Fibroblast of lung (primary cell): Measurements from ENCODE around the gene CDH4. TPM values are rescaled to one million over a fixed set of nuclear protein-coding genes. Genes with fewer than 3 reads are reported as not detected.

Source experiments
- DNase-seq, 2 donors: peaks; one replicate each; pipeline versions ENCODE4 v3.0.0 to v3.0.0-alpha.2; 2010; ENCODE audit warnings: low read depth in 2 of 2
- H2AFZ ChIP-seq: 2 replicates; pipeline ENCODE4 v1.5.1; 2012; ENCODE audit warnings: low read length, control low read depth, inconsistent platforms
- H3K27ac ChIP-seq: 2 replicates; pipeline ENCODE4 v1.5.1; 2011; ENCODE audit warnings: low read length, control low read depth; ENCODE audit not compliant: insufficient read depth
- H3K27me3 ChIP-seq: 2 replicates; pipeline ENCODE4 v1.5.1; 2011; ENCODE audit warnings: mild to moderate bottlenecking, low read length; ENCODE audit not compliant: control insufficient read depth, insufficient read depth
- H3K36me3 ChIP-seq: 2 replicates; pipeline ENCODE4 v1.5.1; 2011; ENCODE audit warnings: low read length; ENCODE audit not compliant: control insufficient read depth, insufficient read depth
- H3K4me1 ChIP-seq: 2 replicates; pipeline ENCODE4 v1.5.1; 2011; ENCODE audit warnings: low read length; ENCODE audit not compliant: control insufficient read depth, insufficient read depth; ENCODE audit errors: extremely low read depth
- H3K4me2 ChIP-seq: 2 replicates; pipeline ENCODE4 v1.5.1; 2011; ENCODE audit warnings: low read length, control low read depth; ENCODE audit not compliant: insufficient read depth; ENCODE audit errors: extremely low read depth
- H3K4me3 ChIP-seq, 4 experiments: fragments of 200-600 bp in 1 of 4; sonication (generic) in 1 of 4; replicated peaks in 1 of 4; 2 replicates each; pipeline ENCODE4 v1.5.1; 2011 to 2016; ENCODE audit warnings: low read length in 4 of 4, low read depth in 3 of 4, mild to moderate bottlenecking in 3 of 4, control low read depth in 2 of 4, inconsistent platforms in 1 of 4, mixed read lengths in 1 of 4; ENCODE audit not compliant: insufficient read depth in 1 of 4; ENCODE audit errors: control extremely low read depth in 1 of 4
- H3K79me2 ChIP-seq: 2 replicates; pipeline ENCODE4 v1.5.1; 2012; ENCODE audit warnings: mild to moderate bottlenecking, low read length, inconsistent platforms; ENCODE audit not compliant: control insufficient read depth, insufficient read depth
- H3K9ac ChIP-seq: 2 replicates; pipeline ENCODE4 v1.5.1; 2011; ENCODE audit warnings: mild to moderate bottlenecking, low read length, control low read depth; ENCODE audit not compliant: insufficient read depth
- H3K9me3 ChIP-seq: 2 replicates; pipeline ENCODE4 v1.5.1; 2012; ENCODE audit warnings: low read depth, low read length; ENCODE audit not compliant: control insufficient read depth, insufficient read depth
- H4K20me1 ChIP-seq: 2 replicates; pipeline ENCODE4 v1.5.1; 2011; ENCODE audit warnings: low read length; ENCODE audit not compliant: control insufficient read depth, insufficient read depth; ENCODE audit errors: extremely low read depth
- EZH2 ChIP-seq: IDR thresholded peaks from 2 replicates; pipeline ENCODE4 v1.5.1; 2012; ENCODE audit warnings: low read length, control low read depth, mild to moderate bottlenecking; ENCODE audit errors: missing control alignments
- polyA plus RNA-seq, 2 donors: library from polyadenylated mRNA; depleted of rRNA in 1 of 2; stranded (reverse) in 1 of 2; unstranded in 1 of 2; fragments of >200 nt; gene quantifications; 2 replicates each; pipeline ENCODE4 v1.2.1, GENCODE V29; 2011 to 2012; ENCODE audit warnings: missing spikeins in 1 of 2
- total RNA-seq: library from RNA; depleted of rRNA; stranded (reverse); fragments of >200 nt; gene quantifications from 2 replicates; pipeline ENCODE4 v1.2.1, GENCODE V29; 2014
- TF ChIP-seq, protein P1 (sequence below), 2 donors: IDR thresholded peaks in 1 of 2; conservative IDR thresholded peaks in 1 of 2; 1 replicate in 1 of 2; 2 replicates in 1 of 2; pipeline ENCODE4 v1.5.1; 2011 to 2012; ENCODE audit warnings: low read length in 2 of 2, control low read depth in 1 of 2, inconsistent platforms in 1 of 2, low read depth in 1 of 2, mild to moderate bottlenecking in 1 of 2

CDH4 gene
- total and polyA plus RNA-seq, 2 donors (not counting 1 experiment from before 2014, with no cell fraction given), result 4.8 to 6.8 TPM

DNA sequence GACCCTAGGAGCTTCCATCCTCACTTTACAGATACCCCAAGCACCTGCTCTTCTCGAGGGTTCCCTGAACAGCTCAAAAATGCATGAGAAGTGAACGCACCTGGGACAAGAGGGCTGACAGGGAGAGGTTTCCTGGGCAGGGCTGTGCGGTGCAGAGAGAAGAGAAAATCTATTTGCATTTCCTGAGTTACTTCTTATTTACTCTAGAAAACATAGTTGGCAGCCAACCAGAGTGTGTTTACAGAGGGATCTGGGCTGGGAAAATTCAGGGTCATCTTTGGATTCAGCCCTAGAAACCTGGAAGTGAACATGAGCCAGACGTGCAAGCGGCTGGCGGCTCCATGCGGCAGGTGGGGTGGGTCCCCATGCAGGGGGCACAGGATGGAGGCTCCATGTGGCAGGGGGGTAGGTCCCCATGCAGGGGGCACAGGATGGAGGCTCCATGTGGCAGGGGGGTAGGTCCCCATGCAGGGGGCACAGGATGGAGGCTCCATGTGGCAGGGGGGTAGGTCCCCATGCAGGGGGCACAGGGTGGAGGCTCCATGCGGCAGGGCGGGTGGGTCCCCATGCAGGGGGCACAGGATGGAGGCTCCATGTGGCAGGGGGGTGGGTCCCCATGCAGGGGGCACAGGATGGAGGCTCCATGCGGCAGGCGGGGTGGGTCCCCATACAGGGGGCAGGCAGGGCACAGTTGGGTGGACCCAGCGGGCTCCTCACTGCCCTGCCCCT is 471.6 kb downstream of the CDH4 start:
- TF ChIP-seq, protein P1, sequence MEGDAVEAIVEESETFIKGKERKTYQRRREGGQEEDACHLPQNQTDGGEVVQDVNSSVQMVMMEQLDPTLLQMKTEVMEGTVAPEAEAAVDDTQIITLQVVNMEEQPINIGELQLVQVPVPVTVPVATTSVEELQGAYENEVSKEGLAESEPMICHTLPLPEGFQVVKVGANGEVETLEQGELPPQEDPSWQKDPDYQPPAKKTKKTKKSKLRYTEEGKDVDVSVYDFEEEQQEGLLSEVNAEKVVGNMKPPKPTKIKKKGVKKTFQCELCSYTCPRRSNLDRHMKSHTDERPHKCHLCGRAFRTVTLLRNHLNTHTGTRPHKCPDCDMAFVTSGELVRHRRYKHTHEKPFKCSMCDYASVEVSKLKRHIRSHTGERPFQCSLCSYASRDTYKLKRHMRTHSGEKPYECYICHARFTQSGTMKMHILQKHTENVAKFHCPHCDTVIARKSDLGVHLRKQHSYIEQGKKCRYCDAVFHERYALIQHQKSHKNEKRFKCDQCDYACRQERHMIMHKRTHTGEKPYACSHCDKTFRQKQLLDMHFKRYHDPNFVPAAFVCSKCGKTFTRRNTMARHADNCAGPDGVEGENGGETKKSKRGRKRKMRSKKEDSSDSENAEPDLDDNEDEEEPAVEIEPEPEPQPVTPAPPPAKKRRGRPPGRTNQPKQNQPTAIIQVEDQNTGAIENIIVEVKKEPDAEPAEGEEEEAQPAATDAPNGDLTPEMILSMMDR (conservative IDR thresholded peaks at IDR 0.05 in 1 of 2, IDR thresholded peaks at IDR 0.05 in 1 of 2; ENCODE audit: low read depth in 1 of 2, low read length in 2 of 2), result no peak
- TF ChIP-seq EZH2, result no peak
- no peak for DNase-seq

DNA sequence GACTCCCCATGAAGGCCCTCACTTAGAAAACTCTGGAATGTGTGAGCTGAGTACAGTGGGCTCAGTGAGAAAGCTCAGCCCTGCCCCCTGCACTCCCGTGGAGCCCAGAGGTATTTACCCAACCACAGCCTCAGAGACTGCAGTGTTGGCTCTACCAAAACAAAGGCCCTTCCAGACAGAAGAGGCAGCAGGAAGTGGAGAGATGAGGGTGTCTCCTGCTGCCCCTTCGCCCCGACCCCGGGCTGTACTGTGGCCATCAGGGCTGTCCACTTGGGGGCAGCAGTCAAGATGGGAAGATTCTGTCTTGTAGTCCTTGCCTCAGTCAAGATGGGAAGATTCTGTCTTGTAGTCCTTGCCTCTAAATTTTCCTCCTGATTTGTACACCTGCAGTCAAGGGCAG is 472.3 kb downstream of the CDH4 start:
- Histone ChIP-seq H3K4me1 (no peaks in the 10 kb centered on the region), H3K4me3 (no peak overlapping the region), H3K36me3 (no peaks in the 10 kb centered on the region), H4K20me1 (no peaks in the 10 kb centered on the region), H3K27me3 (no peaks in the 10 kb centered on the region), H3K9me3 (no peaks in the 10 kb centered on the region), H2AFZ (no peak overlapping the region), H3K9ac (no peak overlapping the region), H3K27ac (no peak overlapping the region), H3K79me2 (no peaks in the 10 kb centered on the region), H3K4me2 (no peak overlapping the region)
- TF ChIP-seq, protein P1 (conservative IDR thresholded peaks at IDR 0.05 in 1 of 2, IDR thresholded peaks at IDR 0.05 in 1 of 2; ENCODE audit: low read depth in 1 of 2, low read length in 2 of 2), result peak; percentile 18 to 24
- no peak for TF ChIP-seq EZH2
- DNase-seq, result peak in 1 of 2 donors; percentile 18

More for the DNA sequence above, 471.6 kb downstream of the CDH4 start:
- H3K9ac ChIP-seq, result no peak overlapping the region
- H3K27ac ChIP-seq, result no peak overlapping the region
- no peaks in the 10 kb centered on the region for H3K36me3 ChIP-seq
- H4K20me1 ChIP-seq, result no peaks in the 10 kb centered on the region
- no peaks in the 10 kb centered on the region for H3K27me3 ChIP-seq
- no peaks in the 10 kb centered on the region for H3K79me2 ChIP-seq
- no peak overlapping the region for H2AFZ ChIP-seq
- H3K4me3 ChIP-seq, result no peak overlapping the region
- H3K4me2 ChIP-seq, result no peak overlapping the region
- no peaks in the 10 kb centered on the region for H3K9me3 ChIP-seq
- no peaks in the 10 kb centered on the region for H3K4me1 ChIP-seq

DNA sequence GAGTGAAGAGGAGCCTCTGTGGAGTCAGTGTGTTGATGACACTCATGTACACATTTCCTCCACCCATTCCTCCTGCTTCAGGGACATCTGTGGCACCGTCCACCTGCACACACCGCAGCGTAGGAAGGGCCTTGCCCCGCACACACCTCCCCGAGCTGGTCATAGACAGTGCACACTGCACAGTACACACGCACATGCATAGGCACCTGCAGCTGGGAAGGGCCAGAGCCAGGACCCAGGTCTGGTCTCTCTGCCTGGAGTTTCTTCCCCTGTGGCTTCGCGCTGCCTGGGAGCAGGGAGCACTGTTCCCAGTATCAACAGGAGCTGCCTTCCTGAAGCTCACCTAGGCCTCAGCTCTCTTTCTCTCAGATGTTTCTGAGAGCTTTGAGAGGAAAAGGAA is 473.1 kb downstream of the CDH4 start:
- Histone ChIP-seq H3K27me3 (no peaks in the 10 kb centered on the region), H3K27ac (no peak overlapping the region), H2AFZ (no peak overlapping the region), H3K36me3 (no peaks in the 10 kb centered on the region), H3K4me3 (no peak overlapping the region), H3K79me2 (no peaks in the 10 kb centered on the region), H3K9ac (no peak overlapping the region), H3K9me3 (no peaks in the 10 kb centered on the region), H3K4me2 (no peak overlapping the region), H3K4me1 (no peaks in the 10 kb centered on the region), H4K20me1 (no peaks in the 10 kb centered on the region)
- TF ChIP-seq, protein P1 (conservative IDR thresholded peaks at IDR 0.05 in 1 of 2, IDR thresholded peaks at IDR 0.05 in 1 of 2; ENCODE audit: low read depth in 1 of 2, low read length in 2 of 2), result no peak
- TF ChIP-seq EZH2, result no peak
- no peak for DNase-seq
